H9 (cell line): ENCODE data around the gene MSN. TPM values are rescaled to one million over a fixed set of nuclear protein-coding genes. Genes with fewer than 3 reads are reported as not detected.

Source experiments
- DNase-seq: peaks from one replicate; pipeline ENCODE4 v3.0.0-alpha.2; 2017
- H2AFZ ChIP-seq: one replicate; pipeline ENCODE4 v1.6.1; 2013; ENCODE audit warnings: mild to moderate bottlenecking, low read length, control low read depth, moderate library complexity
- H2AK5ac ChIP-seq: 2 replicates; pipeline ENCODE4 v1.6.1; 2013; ENCODE audit warnings: low read length, control low read depth, mixed read lengths; ENCODE audit not compliant: insufficient read length
- H2BK120ac ChIP-seq: one replicate; pipeline ENCODE4 v1.6.1; 2013; ENCODE audit warnings: low read depth, mild to moderate bottlenecking, low read length, control low read depth, inconsistent platforms; ENCODE audit not compliant: poor library complexity, severe bottlenecking
- H2BK12ac ChIP-seq: 2 replicates; pipeline ENCODE4 v1.6.1; 2013; ENCODE audit warnings: low read length, control low read depth, mixed read lengths, low read depth; ENCODE audit not compliant: insufficient read length
- H2BK15ac ChIP-seq: 2 replicates; pipeline ENCODE4 v1.6.1; 2013; ENCODE audit warnings: low read depth, low read length, control low read depth
- H2BK20ac ChIP-seq: one replicate; pipeline ENCODE4 v1.6.1; 2013; ENCODE audit warnings: low read depth, mild to moderate bottlenecking, low read length, control low read depth, inconsistent platforms; ENCODE audit not compliant: poor library complexity, severe bottlenecking
- H2BK5ac ChIP-seq: 2 replicates; pipeline ENCODE4 v1.6.1; 2013; ENCODE audit warnings: low read length, control low read depth, mixed read lengths; ENCODE audit not compliant: insufficient read length
- H3K14ac ChIP-seq: 2 replicates; pipeline ENCODE4 v1.6.1; 2013; ENCODE audit warnings: low read length, control low read depth; ENCODE audit not compliant: insufficient read depth
- H3K18ac ChIP-seq: 2 replicates; pipeline ENCODE4 v1.6.1; 2013; ENCODE audit warnings: low read depth, mild to moderate bottlenecking, mixed read lengths, low read length, control low read depth; ENCODE audit not compliant: insufficient read length
- H3K23ac ChIP-seq: 2 replicates; pipeline ENCODE4 v1.6.1; 2013; ENCODE audit warnings: low read length, control low read depth, mixed read lengths, low read depth; ENCODE audit not compliant: insufficient read length
- H3K23me2 ChIP-seq: 2 replicates; pipeline ENCODE4 v1.6.1; 2013; ENCODE audit warnings: low read depth, mild to moderate bottlenecking, mixed read lengths, low read length, control low read depth; ENCODE audit not compliant: insufficient read length, poor library complexity, severe bottlenecking
- H3K27ac ChIP-seq: 2 replicates; pipeline ENCODE4 v1.5.1; 2013; ENCODE audit warnings: low read length, control low read depth, mixed read lengths, low read depth; ENCODE audit not compliant: insufficient read length
- H3K27me3 ChIP-seq: 2 replicates; pipeline ENCODE4 v1.6.1; 2013; ENCODE audit warnings: low read length, control low read depth, inconsistent platforms; ENCODE audit not compliant: insufficient read depth
- H3K4ac ChIP-seq: 2 replicates; pipeline ENCODE4 v1.6.1; 2013; ENCODE audit warnings: low read depth, mild to moderate bottlenecking, control low read depth, inconsistent platforms, low read length, moderate library complexity
- H3K4me1 ChIP-seq: 2 replicates; pipeline ENCODE4 v1.6.1; 2013; ENCODE audit warnings: low read length, control low read depth, inconsistent platforms; ENCODE audit not compliant: insufficient read depth
- H3K4me2 ChIP-seq: 2 replicates; pipeline ENCODE4 v1.6.1; 2013; ENCODE audit warnings: low read length, control low read depth, mixed read lengths; ENCODE audit not compliant: insufficient read length, insufficient read depth
- H3K56ac ChIP-seq: 2 replicates; pipeline ENCODE4 v1.6.1; 2013; ENCODE audit warnings: low read depth, mild to moderate bottlenecking, mixed read lengths, low read length, control low read depth; ENCODE audit not compliant: insufficient read length
- H3K79me1 ChIP-seq: 2 replicates; pipeline ENCODE4 v1.6.1; 2013; ENCODE audit warnings: low read depth, mild to moderate bottlenecking, moderate library complexity, low read length, control low read depth, inconsistent platforms; ENCODE audit not compliant: insufficient read depth, poor library complexity, severe bottlenecking
- H3K79me2 ChIP-seq: 2 replicates; pipeline ENCODE4 v1.6.1; 2013; ENCODE audit warnings: low read length, control low read depth, inconsistent platforms; ENCODE audit not compliant: insufficient read depth
- H3K9ac ChIP-seq: 2 replicates; pipeline ENCODE4 v1.6.1; 2013; ENCODE audit warnings: low read length, control low read depth, mixed read lengths; ENCODE audit not compliant: insufficient read length; ENCODE audit errors: extremely low read depth
- H3K9me3 ChIP-seq: one replicate; pipeline ENCODE4 v1.6.1; 2013; ENCODE audit warnings: low read depth, low read length, inconsistent platforms; ENCODE audit not compliant: control insufficient read depth
- H3T11ph ChIP-seq: one replicate; pipeline ENCODE4 v1.6.1; 2013; ENCODE audit warnings: mild to moderate bottlenecking, low read length, control low read depth, inconsistent platforms
- H4K20me1 ChIP-seq: one replicate; pipeline ENCODE4 v1.6.1; 2013; ENCODE audit not compliant: control insufficient read depth, insufficient read length, insufficient read depth
- H4K5ac ChIP-seq: 2 replicates; pipeline ENCODE4 v1.6.1; 2013; ENCODE audit warnings: low read depth, mild to moderate bottlenecking, mixed read lengths, low read length, control low read depth; ENCODE audit not compliant: insufficient read length
- H4K8ac ChIP-seq: replicated peaks from 2 replicates; pipeline ENCODE4 v1.6.1; 2013; ENCODE audit warnings: low read length, control low read depth, mixed read lengths, low read depth; ENCODE audit not compliant: insufficient read length
- H4K91ac ChIP-seq: 2 replicates; pipeline ENCODE4 v1.6.1; 2013; ENCODE audit warnings: low read depth, mild to moderate bottlenecking, moderate library complexity, mixed read lengths, low read length, control low read depth; ENCODE audit not compliant: insufficient read length
- H3K27ac Mint-ChIP-seq, 3 experiments: 2 replicates in 2 of 3; 3 replicates in 1 of 3; pipeline ENCODE4 v1.8.0; 2020 to 2021; ENCODE audit warnings: mixed read lengths in 3 of 3, mild to moderate bottlenecking in 1 of 3, moderate library complexity in 1 of 3
- H3K27me3 Mint-ChIP-seq: 2 replicates; pipeline ENCODE4 v1.8.0; 2021; ENCODE audit warnings: low read depth, mild to moderate bottlenecking, moderate library complexity, mixed read lengths
- H3K36me3 Mint-ChIP-seq, 3 experiments: 2 replicates in 2 of 3; 3 replicates in 1 of 3; pipeline ENCODE4 v1.8.0; 2020 to 2021; ENCODE audit warnings: low read depth in 3 of 3, mixed read lengths in 3 of 3; ENCODE audit not compliant: insufficient read depth in 1 of 3
- H3K4me1 Mint-ChIP-seq, 2 experiments: 2 replicates each; pipeline ENCODE4 v1.8.0; 2020; ENCODE audit warnings: mixed read lengths in 2 of 2
- H3K4me3 Mint-ChIP-seq, 2 experiments: 2 replicates in 1 of 2; 3 replicates in 1 of 2; pipeline ENCODE4 v1.8.0; 2020 to 2021; ENCODE audit warnings: mild to moderate bottlenecking in 2 of 2, mixed read lengths in 2 of 2, moderate library complexity in 1 of 2
- H3K9me3 Mint-ChIP-seq, 2 experiments: 2 replicates in 1 of 2; 3 replicates in 1 of 2; pipeline ENCODE4 v1.8.0; 2020; ENCODE audit warnings: mild to moderate bottlenecking in 2 of 2, mixed read lengths in 2 of 2, moderate library complexity in 1 of 2
- CTCF ChIP-seq: fragments of 200-600 bp; sonication (generic); conservative IDR thresholded peaks from 3 replicates; pipeline ENCODE4 v1.8.0; 2021; ENCODE audit warnings: antibody characterized with exemption, mild to moderate bottlenecking
- WGBS: extraction: QIAGEN DNeasy Blood & Tissue Kit; methylation state at CpG from one replicate; pipeline ENCODE4 v1.1.7; 2013; ENCODE audit warnings: missing lambda C conversion rate, low lambda C conversion rate, mixed read lengths; ENCODE audit not compliant: insufficient read length; ENCODE audit errors: extremely low coverage; 5-methylcytosine and 5-hydroxymethylcytosine counted together
- total RNA-seq: library from RNA; stranded (reverse); gene quantifications from 2 replicates; pipeline ENCODE4 v1.2.1, GENCODE V29; 2021

The MSN gene
- total RNA-seq, 1 experiment from 2014 or later: 126 TPM

GRCh38 chrX:65745427-65745826 is 78.0 kb downstream of the MSN start:
- Histone ChIP-seq H3K79me2 (no peaks in the 10 kb centered on the region), H2BK12ac (no peak overlapping the region), H3K56ac (no peak overlapping the region), H4K20me1 (no peaks in the 10 kb centered on the region), H3T11ph (no peak overlapping the region), H2AFZ (no peak overlapping the region), H3K9me3 (peaks cover 26% of the 10 kb centered on the region), H3K9ac (no peak overlapping the region), H3K23me2 (no peaks in the 10 kb centered on the region), H4K5ac (no peak overlapping the region), H2AK5ac (no peak overlapping the region), H2BK15ac (no peak overlapping the region), H3K4ac (no peak overlapping the region), H3K27ac (no peak overlapping the region), H4K8ac (no peak overlapping the region), H3K4me2 (no peak overlapping the region), H3K79me1 (no peaks in the 10 kb centered on the region), H4K91ac (no peak overlapping the region), H3K23ac (no peak overlapping the region), H3K14ac (no peak overlapping the region), H3K18ac (no peak overlapping the region), H2BK20ac (no peak overlapping the region), H2BK120ac (no peak overlapping the region), H3K4me1 (no peaks in the 10 kb centered on the region), H3K27me3 (no peaks in the 10 kb centered on the region), H2BK5ac (no peak overlapping the region)
- TF ChIP-seq CTCF: no peak
- no CpG with 5 or more reads among the region's 6 CpGs for WGBS
- H3K4me3 Mint-ChIP-seq: no peak overlapping the region
- H3K27me3 Mint-ChIP-seq: no peaks in the 10 kb centered on the region
- H3K4me1 Mint-ChIP-seq: peaks cover 0 to 9% of the 10 kb centered on the region in 2 experiments
- DNase-seq: no peak
- H3K27ac Mint-ChIP-seq: no peak overlapping the region
- H3K9me3 Mint-ChIP-seq: peaks cover 44 to 62% of the 10 kb centered on the region in 2 experiments
- H3K36me3 Mint-ChIP-seq: peaks cover 11 to 13% (median 12%) of the 10 kb centered on the region in 3 experiments
